Measurements from ENCODE around the gene HSH2D.

The HSH2D gene

GRCh38 chr19:16136185-16136999 lies 7.1 kb upstream of the HSH2D start (continued):
- TF ChIP-seq, protein P1, sequence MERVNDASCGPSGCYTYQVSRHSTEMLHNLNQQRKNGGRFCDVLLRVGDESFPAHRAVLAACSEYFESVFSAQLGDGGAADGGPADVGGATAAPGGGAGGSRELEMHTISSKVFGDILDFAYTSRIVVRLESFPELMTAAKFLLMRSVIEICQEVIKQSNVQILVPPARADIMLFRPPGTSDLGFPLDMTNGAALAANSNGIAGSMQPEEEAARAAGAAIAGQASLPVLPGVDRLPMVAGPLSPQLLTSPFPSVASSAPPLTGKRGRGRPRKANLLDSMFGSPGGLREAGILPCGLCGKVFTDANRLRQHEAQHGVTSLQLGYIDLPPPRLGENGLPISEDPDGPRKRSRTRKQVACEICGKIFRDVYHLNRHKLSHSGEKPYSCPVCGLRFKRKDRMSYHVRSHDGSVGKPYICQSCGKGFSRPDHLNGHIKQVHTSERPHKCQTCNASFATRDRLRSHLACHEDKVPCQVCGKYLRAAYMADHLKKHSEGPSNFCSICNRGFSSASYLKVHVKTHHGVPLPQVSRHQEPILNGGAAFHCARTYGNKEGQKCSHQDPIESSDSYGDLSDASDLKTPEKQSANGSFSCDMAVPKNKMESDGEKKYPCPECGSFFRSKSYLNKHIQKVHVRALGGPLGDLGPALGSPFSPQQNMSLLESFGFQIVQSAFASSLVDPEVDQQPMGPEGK (CRISPR knock-in tag; IDR thresholded peaks at IDR 0.05; ENCODE audit: borderline replicate concordance) = no peak
- TF ChIP-seq ZC3H10 (CRISPR knock-in tag; IDR thresholded peaks at IDR 0.05) = no peak
- TF ChIP-seq ZFP3 (CRISPR knock-in tag; IDR thresholded peaks at IDR 0.05) = no peak
- TF ChIP-seq ZNF565 (CRISPR knock-in tag; conservative IDR thresholded peaks at IDR 0.05; ENCODE audit: low read depth) = no peak
- TF ChIP-seq ISL1 (CRISPR knock-in tag; IDR thresholded peaks at IDR 0.05) = no peak

- no peak for ATAC-seq
- TF ChIP-seq CSDC2 (CRISPR knock-in tag; IDR thresholded peaks at IDR 0.05) = no peak
- TF ChIP-seq GLIS3 (CRISPR knock-in tag; IDR thresholded peaks at IDR 0.05) = no peak
- TF ChIP-seq, protein P1 (CRISPR knock-in tag; IDR thresholded peaks at IDR 0.05; ENCODE audit: borderline replicate concordance) = no peak
These were observed 3.7 kb upstream of the HSH2D start for GRCh38 chr19:16139752-16140151.

GRCh38 chr19:16141043-16141442 lies 2.4 kb upstream of the HSH2D start:
- TF ChIP-seq SNAI2 (CRISPR knock-in tag; IDR thresholded peaks at IDR 0.05) (no peak), ARNTL (CRISPR knock-in tag; IDR thresholded peaks at IDR 0.05; ENCODE audit: borderline replicate concordance, low read depth) (no peak), CSDC2 (CRISPR knock-in tag; IDR thresholded peaks at IDR 0.05) (no peak), ZC3H10 (CRISPR knock-in tag; IDR thresholded peaks at IDR 0.05) (no peak), ZFP30 (CRISPR knock-in tag; IDR thresholded peaks at IDR 0.05) (no peak), CREB5 (CRISPR knock-in tag; IDR thresholded peaks at IDR 0.05; ENCODE audit: low read depth) (no peak), RARB (CRISPR knock-in tag; IDR thresholded peaks at IDR 0.05) (no peak), PPARA (CRISPR knock-in tag; IDR thresholded peaks at IDR 0.05; ENCODE audit: borderline replicate concordance) (no peak), TCF4 (CRISPR knock-in tag; IDR thresholded peaks at IDR 0.05; ENCODE audit: borderline replicate concordance) (no peak), GLIS3 (CRISPR knock-in tag; IDR thresholded peaks at IDR 0.05) (no peak), TSHZ2 (CRISPR knock-in tag; IDR thresholded peaks at IDR 0.05) (no peak), ESRRG (CRISPR knock-in tag; IDR thresholded peaks at IDR 0.05) (no peak), ZNF8 (CRISPR knock-in tag; IDR thresholded peaks at IDR 0.05) (no peak), TOX (CRISPR knock-in tag; IDR thresholded peaks at IDR 0.05; ENCODE audit: borderline replicate concordance) (no peak), BACH2 (CRISPR knock-in tag; IDR thresholded peaks at IDR 0.05; ENCODE audit: borderline replicate concordance) (no peak), ZFP3 (CRISPR knock-in tag; IDR thresholded peaks at IDR 0.05) (no peak), ISL1 (CRISPR knock-in tag; IDR thresholded peaks at IDR 0.05) (no peak)
- TF ChIP-seq, protein P2, sequence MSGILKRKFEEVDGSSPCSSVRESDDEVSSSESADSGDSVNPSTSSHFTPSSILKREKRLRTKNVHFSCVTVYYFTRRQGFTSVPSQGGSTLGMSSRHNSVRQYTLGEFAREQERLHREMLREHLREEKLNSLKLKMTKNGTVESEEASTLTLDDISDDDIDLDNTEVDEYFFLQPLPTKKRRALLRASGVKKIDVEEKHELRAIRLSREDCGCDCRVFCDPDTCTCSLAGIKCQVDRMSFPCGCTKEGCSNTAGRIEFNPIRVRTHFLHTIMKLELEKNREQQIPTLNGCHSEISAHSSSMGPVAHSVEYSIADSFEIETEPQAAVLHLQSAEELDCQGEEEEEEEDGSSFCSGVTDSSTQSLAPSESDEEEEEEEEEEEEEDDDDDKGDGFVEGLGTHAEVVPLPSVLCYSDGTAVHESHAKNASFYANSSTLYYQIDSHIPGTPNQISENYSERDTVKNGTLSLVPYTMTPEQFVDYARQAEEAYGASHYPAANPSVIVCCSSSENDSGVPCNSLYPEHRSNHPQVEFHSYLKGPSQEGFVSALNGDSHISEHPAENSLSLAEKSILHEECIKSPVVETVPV (CRISPR knock-in tag; IDR thresholded peaks at IDR 0.05) = no peak
- TF ChIP-seq, protein P1 (CRISPR knock-in tag; IDR thresholded peaks at IDR 0.05; ENCODE audit: borderline replicate concordance) = no peak
- ATAC-seq = no peak

Measured in SK-N-SH treated with all-trans-retinoic acid at 6 μM for 48 hours (cell line).